Naive B cell (primary cell): ENCODE measurements around the gene IFNL1. TPM values are rescaled to one million over a fixed set of nuclear protein-coding genes. Genes with fewer than 3 reads are reported as not detected.
"Not testable (repeated sequence)": the region's sequence is repeated elsewhere in the genome, so short reads cannot be mapped to it uniquely, and the experiment has no call there.

Experiments used
- ATAC-seq, 2 donors: fragments of 150-1000 bp; cut with Tn5 transposase; 2 replicates each; pipeline ENCODE4 v1.10.0; 2021; ENCODE audit warnings: low read depth in 2 of 2, mild to moderate bottlenecking in 2 of 2, moderate library complexity in 2 of 2
- DNase-seq: peaks from one replicate; pipeline ENCODE4 v3.0.0; 2022
- H3K27ac Mint-ChIP-seq, 6 donors: one replicate each; pipeline ENCODE4 v1.8.0; 2020 to 2022; ENCODE audit warnings: mild to moderate bottlenecking in 6 of 6, mixed read lengths in 6 of 6, moderate library complexity in 5 of 6, inconsistent platforms in 2 of 6
- H3K27me3 Mint-ChIP-seq, 3 donors: one replicate each; pipeline ENCODE4 v1.8.0; 2021 to 2022; ENCODE audit warnings: mixed read lengths in 3 of 3, mild to moderate bottlenecking in 1 of 3
- H3K36me3 Mint-ChIP-seq, 2 donors: one replicate each; pipeline ENCODE4 v1.8.0; 2020 to 2022; ENCODE audit warnings: mixed read lengths in 2 of 2, inconsistent platforms in 1 of 2, mild to moderate bottlenecking in 1 of 2
- H3K4me1 Mint-ChIP-seq, 3 donors: one replicate each; pipeline ENCODE4 v1.8.0; 2020 to 2022; ENCODE audit warnings: mixed read lengths in 3 of 3, inconsistent platforms in 1 of 3, mild to moderate bottlenecking in 1 of 3, moderate library complexity in 1 of 3
- H3K4me3 Mint-ChIP-seq, 8 donors: one replicate each; pipeline ENCODE4 v1.8.0; 2020 to 2022; ENCODE audit warnings: mild to moderate bottlenecking in 8 of 8, mixed read lengths in 8 of 8, moderate library complexity in 8 of 8, inconsistent platforms in 2 of 8
- H3K9me3 Mint-ChIP-seq, 7 donors: one replicate each; pipeline ENCODE4 v1.8.0; 2020 to 2022; ENCODE audit warnings: mixed read lengths in 7 of 7, mild to moderate bottlenecking in 5 of 7, inconsistent platforms in 2 of 7, moderate library complexity in 1 of 7
- polyA plus RNA-seq, 6 donors: library from polyadenylated mRNA; unstranded; fragments of 300-500 nt; fragmentation: Illumina TruSeq; gene quantifications; one replicate each; pipeline ENCODE4 v1.2.3, GENCODE V29; 2021; ENCODE audit warnings: low read depth in 6 of 6

IFNL1 gene
- polyA plus RNA-seq, 6 donors from 2014 or later, result not detected

- Mint-ChIP-seq H3K4me3 (peak overlapping the region; percentile 63 to 89 (median 80)), H3K4me1 (peaks cover 28 to 34% (median 31%) of the 10 kb centered on the region in 3 donors), H3K36me3 (no peaks in the 10 kb centered on the region), H3K27ac (peak overlapping the region in 2 of 6 donors; percentile 62 to 73), H3K9me3 (peaks cover 0 to 2% (median 0%) of the 10 kb centered on the region in 7 donors), H3K27me3 (no peaks in the 10 kb centered on the region)
- no peak for ATAC-seq
- DNase-seq, result no peak
Measured at GRCh38 chr19:39319098-39319891, 23.1 kb downstream of the IFNL1 start.

- peak overlapping the region; percentile 63 to 89 (median 82) for H3K4me3 Mint-ChIP-seq
- ATAC-seq (no peak), DNase-seq (no peak)
- peaks cover 0 to 2% (median 0%) of the 10 kb centered on the region in 7 donors for H3K9me3 Mint-ChIP-seq
- H3K27me3 Mint-ChIP-seq, result no peaks in the 10 kb centered on the region
- no peaks in the 10 kb centered on the region for H3K36me3 Mint-ChIP-seq
- peak overlapping the region in 3 of 6 donors; percentile 29 to 69 (median 32) for H3K27ac Mint-ChIP-seq
- peaks cover 30 to 34% (median 31%) of the 10 kb centered on the region in 3 donors for H3K4me1 Mint-ChIP-seq
Measured at GRCh38 chr19:39319892-39320248, 23.7 kb downstream of the IFNL1 start.

- Mint-ChIP-seq H3K36me3 (no peaks in the 10 kb centered on the region), H3K27ac (peak overlapping the region in 5 of 6 donors; percentile 27 to 95 (median 81)), H3K4me1 (peaks cover 30 to 34% (median 31%) of the 10 kb centered on the region in 3 donors), H3K4me3 (peak overlapping the region; percentile 78 to 92 (median 88)), H3K9me3 (peaks cover 0 to 2% (median 0%) of the 10 kb centered on the region in 7 donors), H3K27me3 (no peaks in the 10 kb centered on the region)
- peak; percentile 25 to 31 for ATAC-seq
- no peak for DNase-seq
Measured at GRCh38 chr19:39321117-39321831, 25.1 kb downstream of the IFNL1 start.

GRCh38 chr19:39321832-39322176 is 25.6 kb downstream of the IFNL1 start:
- H3K27ac Mint-ChIP-seq, result peak overlapping the region in 2 of 6 donors; percentile 81 to 88
- ATAC-seq (no peak), DNase-seq (no peak)
- H3K9me3 Mint-ChIP-seq, result peaks cover 0 to 2% (median 0%) of the 10 kb centered on the region in 7 donors
- H3K4me1 Mint-ChIP-seq, result peaks cover 30 to 34% (median 31%) of the 10 kb centered on the region in 3 donors
- H3K4me3 Mint-ChIP-seq, result peak overlapping the region; percentile 72 to 92 (median 86)
- no peaks in the 10 kb centered on the region for H3K27me3 Mint-ChIP-seq
- H3K36me3 Mint-ChIP-seq, result no peaks in the 10 kb centered on the region

- no peak for DNase-seq
- Mint-ChIP-seq H3K27me3 (no peaks in the 10 kb centered on the region), H3K4me3 (peak overlapping the region in 2 of 8 donors; percentile 27 to 54), H3K9me3 (peaks cover 0 to 2% (median 0%) of the 10 kb centered on the region in 7 donors), H3K4me1 (peaks cover 33 to 46% (median 42%) of the 10 kb centered on the region in 3 donors), H3K36me3 (no peaks in the 10 kb centered on the region), H3K27ac (peak overlapping the region in 4 of 6 donors; percentile 4 to 92 (median 58))
- ATAC-seq, result no peak
Measured at GRCh38 chr19:39324242-39324842, 28.1 kb downstream of the IFNL1 start.

- Mint-ChIP-seq H3K36me3 (no peaks in the 10 kb centered on the region), H3K27ac (peak overlapping the region in 2 of 6 donors; percentile 36 to 57), H3K4me1 (peaks cover 34 to 44% (median 38%) of the 10 kb centered on the region in 3 donors), H3K4me3 (no peak overlapping the region), H3K9me3 (peaks cover 0 to 2% (median 0%) of the 10 kb centered on the region in 7 donors), H3K27me3 (no peaks in the 10 kb centered on the region)
- DNase-seq (no peak), ATAC-seq (peak in 1 of 2 donors; percentile 38)
Measured at GRCh38 chr19:39325778-39326665, 29.8 kb downstream of the IFNL1 start.

- Mint-ChIP-seq H3K27me3 (no peaks in the 10 kb centered on the region), H3K9me3 (no peaks in the 10 kb centered on the region), H3K27ac (peak overlapping the region in 3 of 6 donors; percentile 28 to 91 (median 70))
Measured at GRCh38 chr19:39327363-39328045, 31.3 kb downstream of the IFNL1 start.

GRCh38 chr19:39328046-39328705 is 32.0 kb downstream of the IFNL1 start:
- no peaks in the 10 kb centered on the region for H3K27me3 Mint-ChIP-seq
- peak overlapping the region in 1 of 8 donors; percentile 39 for H3K4me3 Mint-ChIP-seq
- no peaks in the 10 kb centered on the region for H3K9me3 Mint-ChIP-seq
- ATAC-seq (peak in 1 of 2 donors; percentile 55), DNase-seq (peak; percentile 70)
- H3K27ac Mint-ChIP-seq, result peak overlapping the region in 4 of 6 donors; percentile 6 to 91 (median 58)
- H3K36me3 Mint-ChIP-seq, result no peaks in the 10 kb centered on the region
- peaks cover 25 to 41% (median 31%) of the 10 kb centered on the region in 3 donors for H3K4me1 Mint-ChIP-seq

More at GRCh38 chr19:39327363-39328045, 31.3 kb downstream of the IFNL1 start:
- no peaks in the 10 kb centered on the region for H3K36me3 Mint-ChIP-seq
- peaks cover 24 to 41% (median 32%) of the 10 kb centered on the region in 3 donors for H3K4me1 Mint-ChIP-seq
- H3K4me3 Mint-ChIP-seq, result no peak overlapping the region
- ATAC-seq, result no peak
- DNase-seq, result no peak

GRCh38 chr19:39329948-39330347 is 33.7 kb downstream of the IFNL1 start:
- Mint-ChIP-seq H3K4me3 (peak overlapping the region in 1 of 8 donors; percentile 44), H3K9me3 (no peaks in the 10 kb centered on the region), H3K4me1 (peaks cover 21 to 57% (median 39%) of the 10 kb centered on the region in 3 donors), H3K36me3 (peaks cover 0 to 2% of the 10 kb centered on the region in 2 donors), H3K27ac (peak overlapping the region in 1 of 6 donors; percentile 54), H3K27me3 (no peaks in the 10 kb centered on the region)
- no peak for ATAC-seq
- no peak for DNase-seq

- Mint-ChIP-seq H3K27ac (peak overlapping the region in 1 of 6 donors; percentile 86), H3K4me3 (peak overlapping the region in 1 of 8 donors; percentile 98), H3K36me3 (peaks cover 0 to 11% of the 10 kb centered on the region in 2 donors), H3K4me1 (peaks cover 36 to 78% (median 59%) of the 10 kb centered on the region in 3 donors), H3K27me3 (no peaks in the 10 kb centered on the region), H3K9me3 (no peaks in the 10 kb centered on the region)
- DNase-seq, result no peak
- no peak for ATAC-seq
Measured at GRCh38 chr19:39332293-39332692, 36.1 kb downstream of the IFNL1 start.

GRCh38 chr19:39332738-39333137 is 36.5 kb downstream of the IFNL1 start:
- DNase-seq, ATAC-seq, H3K9me3 Mint-ChIP-seq, H3K27me3 Mint-ChIP-seq: not testable (repeated sequence)
- peak overlapping the region in 6 of 8 donors; percentile 8 to 98 (median 45) for H3K4me3 Mint-ChIP-seq
- peaks cover 0 to 11% of the 10 kb centered on the region in 2 donors for H3K36me3 Mint-ChIP-seq
- peak overlapping the region in 5 of 6 donors; percentile 37 to 86 (median 63) for H3K27ac Mint-ChIP-seq
- H3K4me1 Mint-ChIP-seq, result peaks cover 40 to 80% (median 64%) of the 10 kb centered on the region in 3 donors
